ENCODE results near the gene MYO3B. TPM values are rescaled to one million over a fixed set of nuclear protein-coding genes. Genes with fewer than 3 reads are reported as not detected.

Gene MYO3B
- polyA plus RNA-seq, 1 of the 3 experiments (the other 2 are of a cell fraction) = not detected

- TF ChIP-seq USF1 (IDR thresholded peaks at IDR 0.05; ENCODE audit: borderline replicate concordance, low read depth) = no peak
These were observed 347.6 kb downstream of the MYO3B start (continued) for GRCh38 chr2:170525566-170525900.

GRCh38 chr2:170530284-170530745 lies 352.4 kb downstream of the MYO3B start:
- TF ChIP-seq MXI1 (IDR thresholded peaks at IDR 0.05; ENCODE audit: low read depth, low read length) (peak; percentile 40; the same call in 1 of the 2 replicates), TCF12 (IDR thresholded peaks at IDR 0.05) (peak; percentile 41), IRF3 (IDR thresholded peaks at IDR 0.05; ENCODE audit: low read depth, low read length) (no peak), USF2 (IDR thresholded peaks at IDR 0.05; ENCODE audit: borderline replicate concordance, low read depth, low read length) (no peak)
- Histone ChIP-seq H3K9ac (no peak overlapping the region), H4K20me1 (ENCODE audit: insufficient read depth) (no peaks in the 10 kb centered on the region), H3K4me3 (ENCODE audit: low read depth in 2 of 2, low read length in 1 of 2) (peak overlapping the region; percentile 21 to 45; a peak in 3 of 4 replicates), H3K4me1 (ENCODE audit: control insufficient read depth in 1 of 2, insufficient read depth in 2 of 2, low read depth in 1 of 2, low read length in 1 of 2) (peaks cover under 1 to 8% of the 10 kb centered on the region in 2 experiments; a peak in 3 of 4 replicates), H3K9me3 (no peaks in the 10 kb centered on the region), H3F3A (replicated peaks; ENCODE audit: insufficient read depth) (no peaks in the 10 kb centered on the region), H3K27me3 (ENCODE audit: insufficient read depth) (no peaks in the 10 kb centered on the region), H3K36me3 (replicated peaks in 1 of 2; ENCODE audit: control insufficient read depth in 1 of 2, insufficient read depth in 2 of 2, low read length in 1 of 2) (no peaks in the 10 kb centered on the region), H3K9me2 (no peaks in the 10 kb centered on the region), H3K79me2 (ENCODE audit: insufficient read depth) (no peaks in the 10 kb centered on the region), H3K27ac (ENCODE audit: low read depth in 2 of 2, low read length in 1 of 2) (no peak overlapping the region), H3K4me2 (peak overlapping the region; percentile 59), H2AFZ (ENCODE audit: low read depth) (peak overlapping the region; percentile 67)
- peak; percentile 51 for DNase-seq
- ChIA-PET POLR2A (no interaction called here), CTCF (interaction anchor here (1.0 kb wide), 1 partner anchor 10 kb away, joined by 3 read pairs; no protein-coding TSS in a partner anchor)
- WGBS (ENCODE audit: low lambda C conversion rate) = 14% methylated on average over 7 of the region's 7 CpGs

GRCh38 chr2:170530803-170531564 lies 353.0 kb downstream of the MYO3B start:
- H3K4me2 ChIP-seq = peak overlapping the region; percentile 59; the same call in 1 of the 2 replicates

More at GRCh38 chr2:170530803-170531564, 353.0 kb downstream of the MYO3B start:
- ChIA-PET POLR2A (no interaction called here), CTCF (no interaction called here)
- H3K4me1 ChIP-seq (ENCODE audit: control insufficient read depth in 1 of 2, insufficient read depth in 2 of 2, low read depth in 1 of 2, low read length in 1 of 2) = peaks cover 0 to 11% of the 10 kb centered on the region in 2 experiments; a peak in 2 of 4 replicates
- no peak overlapping the region for H3K4me3 ChIP-seq (ENCODE audit: low read depth in 2 of 2, low read length in 1 of 2)
- no peaks in the 10 kb centered on the region for H3K36me3 ChIP-seq (replicated peaks in 1 of 2; ENCODE audit: control insufficient read depth in 1 of 2, insufficient read depth in 2 of 2, low read length in 1 of 2)
- TF ChIP-seq RFX5 (IDR thresholded peaks at IDR 0.05; ENCODE audit: low read length) = no peak
- TF ChIP-seq, protein P1, sequence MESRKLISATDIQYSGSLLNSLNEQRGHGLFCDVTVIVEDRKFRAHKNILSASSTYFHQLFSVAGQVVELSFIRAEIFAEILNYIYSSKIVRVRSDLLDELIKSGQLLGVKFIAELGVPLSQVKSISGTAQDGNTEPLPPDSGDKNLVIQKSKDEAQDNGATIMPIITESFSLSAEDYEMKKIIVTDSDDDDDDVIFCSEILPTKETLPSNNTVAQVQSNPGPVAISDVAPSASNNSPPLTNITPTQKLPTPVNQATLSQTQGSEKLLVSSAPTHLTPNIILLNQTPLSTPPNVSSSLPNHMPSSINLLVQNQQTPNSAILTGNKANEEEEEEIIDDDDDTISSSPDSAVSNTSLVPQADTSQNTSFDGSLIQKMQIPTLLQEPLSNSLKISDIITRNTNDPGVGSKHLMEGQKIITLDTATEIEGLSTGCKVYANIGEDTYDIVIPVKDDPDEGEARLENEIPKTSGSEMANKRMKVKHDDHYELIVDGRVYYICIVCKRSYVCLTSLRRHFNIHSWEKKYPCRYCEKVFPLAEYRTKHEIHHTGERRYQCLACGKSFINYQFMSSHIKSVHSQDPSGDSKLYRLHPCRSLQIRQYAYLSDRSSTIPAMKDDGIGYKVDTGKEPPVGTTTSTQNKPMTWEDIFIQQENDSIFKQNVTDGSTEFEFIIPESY (IDR thresholded peaks at IDR 0.05; ENCODE audit: borderline replicate concordance, low read depth) = no peak
- no peak for TF ChIP-seq MXI1 (IDR thresholded peaks at IDR 0.05; ENCODE audit: low read depth, low read length)
- no peak for TF ChIP-seq TEAD4 (IDR thresholded peaks at IDR 0.05; ENCODE audit: borderline replicate concordance, insufficient read depth)
- TF ChIP-seq, protein P2, sequence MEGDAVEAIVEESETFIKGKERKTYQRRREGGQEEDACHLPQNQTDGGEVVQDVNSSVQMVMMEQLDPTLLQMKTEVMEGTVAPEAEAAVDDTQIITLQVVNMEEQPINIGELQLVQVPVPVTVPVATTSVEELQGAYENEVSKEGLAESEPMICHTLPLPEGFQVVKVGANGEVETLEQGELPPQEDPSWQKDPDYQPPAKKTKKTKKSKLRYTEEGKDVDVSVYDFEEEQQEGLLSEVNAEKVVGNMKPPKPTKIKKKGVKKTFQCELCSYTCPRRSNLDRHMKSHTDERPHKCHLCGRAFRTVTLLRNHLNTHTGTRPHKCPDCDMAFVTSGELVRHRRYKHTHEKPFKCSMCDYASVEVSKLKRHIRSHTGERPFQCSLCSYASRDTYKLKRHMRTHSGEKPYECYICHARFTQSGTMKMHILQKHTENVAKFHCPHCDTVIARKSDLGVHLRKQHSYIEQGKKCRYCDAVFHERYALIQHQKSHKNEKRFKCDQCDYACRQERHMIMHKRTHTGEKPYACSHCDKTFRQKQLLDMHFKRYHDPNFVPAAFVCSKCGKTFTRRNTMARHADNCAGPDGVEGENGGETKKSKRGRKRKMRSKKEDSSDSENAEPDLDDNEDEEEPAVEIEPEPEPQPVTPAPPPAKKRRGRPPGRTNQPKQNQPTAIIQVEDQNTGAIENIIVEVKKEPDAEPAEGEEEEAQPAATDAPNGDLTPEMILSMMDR (IDR thresholded peaks at IDR 0.05) = no peak
- no peak for TF ChIP-seq FOXM1 (IDR thresholded peaks at IDR 0.05; ENCODE audit: low read depth)
- TF ChIP-seq FOXJ3 (CRISPR knock-in tag; IDR thresholded peaks at IDR 0.05) = no peak
- no peak for TF ChIP-seq FOSL2 (IDR thresholded peaks at IDR 0.05; ENCODE audit: borderline replicate concordance, low read depth)
- no peak for TF ChIP-seq JUND (IDR thresholded peaks at IDR 0.05)
- no peak overlapping the region for H3K9ac ChIP-seq
- no peaks in the 10 kb centered on the region for H3F3A ChIP-seq (replicated peaks; ENCODE audit: insufficient read depth)
- 68% methylated on average over 2 of the region's 2 CpGs for WGBS (ENCODE audit: low lambda C conversion rate)
- H3K79me2 ChIP-seq (ENCODE audit: insufficient read depth) = no peaks in the 10 kb centered on the region
- no peaks in the 10 kb centered on the region for H3K27me3 ChIP-seq (ENCODE audit: insufficient read depth)
- no peaks in the 10 kb centered on the region for H4K20me1 ChIP-seq (ENCODE audit: insufficient read depth)
- no peak for DNase-seq
- H2AFZ ChIP-seq (ENCODE audit: low read depth) = no peak overlapping the region
- H3K9me3 ChIP-seq = no peaks in the 10 kb centered on the region
- no peaks in the 10 kb centered on the region for H3K9me2 ChIP-seq
- no peak overlapping the region for H3K27ac ChIP-seq (ENCODE audit: low read depth in 2 of 2, low read length in 1 of 2)

Data from SK-N-SH (cell line).